ENCODE results near the gene DENR. TPM values are rescaled to one million over a fixed set of nuclear protein-coding genes. Genes with fewer than 3 reads are reported as not detected.

The DENR gene
- total and polyA plus RNA-seq, 2 of the 8 experiments (the other 6 are each of a cell fraction or from before 2014, with no cell fraction given) = 26.9 to 84.0 TPM

DNA sequence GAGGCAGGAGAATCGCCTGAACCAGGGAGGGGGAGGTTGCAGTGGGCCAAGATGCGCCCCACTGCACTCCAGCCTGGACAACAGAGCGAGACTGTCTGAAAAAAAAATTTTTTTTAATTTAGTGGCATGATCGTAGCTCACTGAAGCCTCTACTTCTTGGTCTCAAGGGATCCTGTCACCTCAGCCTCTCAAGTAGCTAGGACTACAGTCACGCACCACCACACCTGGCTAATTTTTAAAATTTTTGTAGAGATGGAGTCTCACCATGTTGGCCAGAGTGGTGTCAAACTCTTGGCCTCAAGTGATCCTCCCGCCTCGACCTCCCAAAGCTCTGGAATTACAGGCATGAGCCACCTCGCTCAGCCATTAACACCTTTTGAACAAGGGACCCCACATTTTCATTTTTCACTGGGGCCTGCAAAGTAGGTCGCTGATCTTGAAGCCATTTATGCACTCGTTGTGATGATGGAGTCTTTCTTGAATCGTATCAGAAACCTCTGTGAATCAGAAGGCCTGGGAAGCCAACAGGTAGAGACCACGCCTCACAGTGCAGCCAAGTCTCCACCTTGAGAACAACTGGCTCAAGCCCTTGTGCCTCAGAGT lies 27.9 kb upstream of the DENR start:
- H2BK20ac ChIP-seq (ENCODE audit: low read length) = no peak overlapping the region; the same call in 1 of the 2 replicates
- H3K4me2 ChIP-seq (ENCODE audit: insufficient read depth in 1 of 2, low read depth in 2 of 2, low read length in 2 of 2) = no peak overlapping the region
- H2AK5ac ChIP-seq (ENCODE audit: low read depth, low read length) = no peak overlapping the region
- H3K4ac ChIP-seq (replicated peaks; ENCODE audit: insufficient read length, low read depth, low read length) = no peak overlapping the region
- POLR2A ChIA-PET (ENCODE audit: partially characterized antibody) = interaction anchor here (0.9 to 1.2 kb wide), 2 partner anchors 24 to 48 kb away, joined by 3 read pairs; no protein-coding TSS in a partner anchor
- H4K20me1 ChIP-seq (replicated peaks in 1 of 2; ENCODE audit: control insufficient read depth in 1 of 2, insufficient read depth in 2 of 2, low read length in 2 of 2) = no peaks in the 10 kb centered on the region
- H2AFZ ChIP-seq (ENCODE audit: low read length) = no peak overlapping the region
- WGBS, 2 experiments (ENCODE audit: extremely low coverage in 1 of 2, insufficient coverage in 1 of 2, insufficient read length in 1 of 2, insufficient replicate concordance in 2 of 2, low coverage in 1 of 2, low lambda C conversion rate in 2 of 2, missing lambda C conversion rate in 1 of 2) = 92% methylated on average over 12 of the region's 12 CpGs; no CpG with 5 or more reads in 1 of the 2 experiments
- no peak overlapping the region for H3K23ac ChIP-seq (ENCODE audit: insufficient read length)
- H3K9me3 ChIP-seq (ENCODE audit: insufficient read depth in 2 of 2, low read depth in 1 of 2, low read length in 1 of 2) = no peaks in the 10 kb centered on the region
- DNase-seq (ENCODE audit: low read depth in 1 of 2, low spot score in 2 of 2) = no peak
- H3K4me3 ChIP-seq (ENCODE audit: extremely low read depth in 1 of 4, insufficient read depth in 2 of 4, low read depth in 3 of 4, low read length in 4 of 4) = no peak overlapping the region
- CTCF ChIA-PET (ENCODE audit: partially characterized antibody) = interaction anchor here (0.6 to 1.1 kb wide), 3 partner anchors 64 to 100 kb away, joined by 3 to 4 read pairs (median 4); no protein-coding TSS in a partner anchor
- no peak overlapping the region for H2BK15ac ChIP-seq (ENCODE audit: low read length)
- FAIRE-seq = no peak
- H3K18ac ChIP-seq (ENCODE audit: extremely low read depth, low read length) = no peak overlapping the region
- no peaks in the 10 kb centered on the region for H3K4me1 ChIP-seq (replicated peaks in 1 of 4; ENCODE audit: control insufficient read depth in 3 of 4, insufficient read depth in 4 of 4, low read length in 3 of 4)
- H2BK5ac ChIP-seq (ENCODE audit: low read depth, low read length) = no peak overlapping the region; the same call in 1 of the 2 replicates
- H3K79me1 ChIP-seq (ENCODE audit: low read depth, low read length) = no peaks in the 10 kb centered on the region
- H3K79me2 ChIP-seq (ENCODE audit: control insufficient read depth in 1 of 2, insufficient read depth in 2 of 2, low read length in 2 of 2) = no peaks in the 10 kb centered on the region
- H2BK120ac ChIP-seq (replicated peaks; ENCODE audit: low read depth, low read length) = no peak overlapping the region
- no peak overlapping the region for H3K56ac ChIP-seq (replicated peaks; ENCODE audit: insufficient read length, low read depth, low read length)
- H3K36me3 ChIP-seq (ENCODE audit: control insufficient read depth in 2 of 4, insufficient read depth in 4 of 4, low read length in 3 of 4) = no peaks in the 10 kb centered on the region
- H3K14ac ChIP-seq (ENCODE audit: insufficient read length) = no peak overlapping the region
- no peak overlapping the region for H3K9ac ChIP-seq (replicated peaks in 1 of 4; ENCODE audit: extremely low read depth in 1 of 4, low read depth in 3 of 4, low read length in 3 of 4)
- no peak overlapping the region for H4K8ac ChIP-seq (ENCODE audit: extremely low read depth, insufficient read depth, low read length)
- H3K23me2 ChIP-seq (ENCODE audit: low read depth, low read length) = no peaks in the 10 kb centered on the region; the same call in 1 of the 2 replicates
- H3K27ac ChIP-seq (ENCODE audit: low read depth, low read length) = no peak overlapping the region
- no peaks in the 10 kb centered on the region; a peak in 1 of 7 replicates for H3K27me3 ChIP-seq (replicated peaks in 1 of 4; ENCODE audit: control insufficient read depth in 3 of 4, extremely low read depth in 1 of 4, insufficient read depth in 3 of 4, low read length in 3 of 4)
- H4K5ac ChIP-seq (ENCODE audit: insufficient read length, low read depth, low read length) = no peak overlapping the region
- no peak overlapping the region for H4K91ac ChIP-seq (replicated peaks; ENCODE audit: insufficient read length, low read length)
- H2BK12ac ChIP-seq (ENCODE audit: low read depth, low read length) = 0 out of 2 replicates have a peak overlapping the region, but pooled peaks have one; percentile 75
- no peak for TF ChIP-seq KDM5A (IDR thresholded peaks at IDR 0.05; ENCODE audit: low read length)
- no peak for TF ChIP-seq KDM4A (IDR thresholded peaks at IDR 0.05; ENCODE audit: low read depth, low read length, severe bottlenecking)
- no peak for TF ChIP-seq NANOG (IDR thresholded peaks at IDR 0.05; ENCODE audit: insufficient read depth, low read depth, low read length, poor library complexity, severe bottlenecking)
- no peak for TF ChIP-seq RNF2 (IDR thresholded peaks at IDR 0.05; ENCODE audit: borderline replicate concordance, low read depth, low read length, missing control alignments, poor library complexity, severe bottlenecking)
- TF ChIP-seq YY1 (IDR thresholded peaks at IDR 0.05; ENCODE audit: low read depth, low read length) = no peak
- no peak for TF ChIP-seq EZH2 (IDR thresholded peaks at IDR 0.05; ENCODE audit: low read depth, low read length, severe bottlenecking)
- TF ChIP-seq KDM1A (IDR thresholded peaks at IDR 0.05; ENCODE audit: borderline replicate concordance, low read length) = no peak
- no peak for TF ChIP-seq CHD2 (IDR thresholded peaks at IDR 0.05; ENCODE audit: low read length)
- TF ChIP-seq, protein P1, sequence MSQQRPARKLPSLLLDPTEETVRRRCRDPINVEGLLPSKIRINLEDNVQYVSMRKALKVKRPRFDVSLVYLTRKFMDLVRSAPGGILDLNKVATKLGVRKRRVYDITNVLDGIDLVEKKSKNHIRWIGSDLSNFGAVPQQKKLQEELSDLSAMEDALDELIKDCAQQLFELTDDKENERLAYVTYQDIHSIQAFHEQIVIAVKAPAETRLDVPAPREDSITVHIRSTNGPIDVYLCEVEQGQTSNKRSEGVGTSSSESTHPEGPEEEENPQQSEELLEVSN (IDR thresholded peaks at IDR 0.05) = no peak
- TF ChIP-seq ASH2L (IDR thresholded peaks at IDR 0.05; ENCODE audit: low read length) = no peak
- TF ChIP-seq HDAC6 (IDR thresholded peaks at IDR 0.05; ENCODE audit: low read depth, low read length) = no peak
- TF ChIP-seq CBX5 (IDR thresholded peaks at IDR 0.05; ENCODE audit: low read depth, low read length) = no peak

Data from H1 (cell line).